Psoas muscle (tissue), 8 donors: ENCODE measurements around the gene LIX1L. TPM values are rescaled to one million over a fixed set of nuclear protein-coding genes. Genes with fewer than 3 reads are reported as not detected.
A peak's percentile ranks its signal among the peaks of the same experiment; 100 is the strongest.

Experiments
- ATAC-seq, 4 donors: fragments of 200-7000 bp; cut with Tn5 transposase; one replicate each; pipeline ENCODE4 v1.9.1; 2020; ENCODE audit warnings: moderate library complexity in 3 of 4, mild to moderate bottlenecking in 2 of 4
- DNase-seq, 2 donors: peaks; one replicate each; pipeline ENCODE4 v3.0.0-alpha.2; 2020
- H3K27ac ChIP-seq: fragments of 200-600 bp; one replicate; pipeline ENCODE4 v1.8.0; 2022
- H3K27me3 ChIP-seq, 3 donors: fragments of 200-600 bp in 1 of 3; one replicate each; pipeline versions ENCODE4 v1.6.1 to v1.8.0; 2013 to 2022; ENCODE audit warnings: low read length in 2 of 3, mild to moderate bottlenecking in 2 of 3, moderate library complexity in 1 of 3; ENCODE audit not compliant: insufficient read depth in 3 of 3
- H3K36me3 ChIP-seq, 2 donors: fragments of 200-600 bp in 1 of 2; one replicate each; pipeline versions ENCODE4 v1.6.1 to v1.8.0; 2013 to 2022; ENCODE audit warnings: low read depth in 1 of 2, mild to moderate bottlenecking in 1 of 2, moderate library complexity in 1 of 2; ENCODE audit not compliant: insufficient read depth in 1 of 2
- H3K4me1 ChIP-seq: fragments of 200-600 bp; one replicate; pipeline ENCODE4 v1.8.0; 2022
- H3K4me3 ChIP-seq: fragments of 200-600 bp; one replicate; pipeline ENCODE4 v1.8.0; 2022; ENCODE audit warnings: mild to moderate bottlenecking
- H3K9me3 ChIP-seq: fragments of 200-600 bp; one replicate; pipeline ENCODE4 v1.8.0; 2022
- CTCF ChIP-seq: fragments of 200-600 bp; IDR thresholded peaks from one replicate; pipeline ENCODE4 v1.8.0; 2022; ENCODE audit warnings: antibody characterized with exemption
- WGBS, 3 donors: extraction: QIAGEN DNeasy Blood & Tissue Kit; methylation state at CpG; one replicate each; pipeline versions ENCODE4 v1.1.6 to v1.1.7; 2013; 5-methylcytosine and 5-hydroxymethylcytosine counted together
- intact Hi-C, 2 donors: fragments of 100-400 bp; cut with DNase I; formaldehyde crosslinking; loops; one replicate each; pipeline versions ENCODE4 v1.11.0 to v1.14.2; 2022
- polyA plus RNA-seq, 3 donors: library from polyadenylated mRNA; stranded (reverse); fragments of 200-250 nt; gene quantifications; one replicate each; pipeline ENCODE4 v1.2.3, GENCODE V29; 2013
- total RNA-seq, 4 donors: library from RNA; stranded (reverse); fragmentation: NEBNext Ultra II Directional in 2 of 4; extraction: Animal tissue kit (Norgen Biotek cat#: 25700) in 2 of 4; gene quantifications; one replicate each; pipeline versions ENCODE4 v1.2.1 to v1.2.4, GENCODE V29; 2021 to 2023
- donor health status: healthy with polysubstance abuse.
- donor health status: DM: no; HTN: no; CAD: no; lungs with moderate emphysema.
- donor health status: Bipolar disorder and iron deficiency.
- donor health status: healthy.
- donor health status: DM: yes; HTN: yes; CAD: no.
- donor health status: DM: no; HTN: no; CAD: no.
- donor health status: DM: no; HTN: no; CAD: no.
- donor health status: DM: yes; HTN: yes; CAD: no.

The LIX1L gene
- total and polyA plus RNA-seq, 7 donors: 14.6 to 59.7 (median 28.1) TPM

DNA sequence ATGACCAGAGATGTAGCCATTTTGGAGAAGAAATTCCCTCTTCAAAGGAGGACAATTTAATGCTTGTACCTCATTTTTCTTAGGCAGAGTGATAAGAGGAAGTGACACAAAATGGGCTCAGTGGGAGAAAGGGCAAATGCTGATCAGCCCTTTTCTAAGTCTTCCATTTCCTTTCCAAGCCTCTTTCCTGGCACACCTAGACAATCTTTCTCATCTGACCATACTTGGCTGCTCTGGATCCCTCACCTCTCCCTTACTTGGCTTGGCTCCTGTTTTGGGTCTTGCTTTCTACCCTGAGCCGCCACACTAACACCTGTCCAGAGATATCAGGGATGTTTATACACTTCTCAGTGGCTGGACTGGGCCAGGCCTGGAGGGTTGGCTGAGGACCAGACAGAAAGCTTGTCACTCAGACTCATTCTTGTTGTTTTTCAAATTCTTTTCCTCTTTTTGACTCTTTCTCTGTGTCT lies 25.4 kb upstream of the LIX1L start:
- intact Hi-C loops: loop anchor here (2.0 kb wide), 2 partner anchors 14 to 22 kb away; partner anchors contain the start of gene TXNIP (in 1 of the 2)
- H3K4me1 ChIP-seq: peaks cover 82% of the 10 kb centered on the region
- DNase-seq (peak; percentile 63 to 86), ATAC-seq (peak; percentile 49 to 54 (median 53))
- H3K27ac ChIP-seq: peak overlapping the region; percentile 98
- no peaks in the 10 kb centered on the region for H3K36me3 ChIP-seq
- TF ChIP-seq CTCF: no peak
- 18 to 36% (median 27%) methylated on average over 1 of the region's 1 CpG for WGBS, 3 donors
- no peaks in the 10 kb centered on the region for H3K27me3 ChIP-seq
- no peaks in the 10 kb centered on the region for H3K9me3 ChIP-seq
- peak overlapping the region; percentile 49 for H3K4me3 ChIP-seq

- peaks cover 90% of the 10 kb centered on the region for H3K4me1 ChIP-seq
- H3K27ac ChIP-seq: peak overlapping the region; percentile 98
- WGBS, 3 donors: 18 to 30% (median 27%) methylated on average over 6 of the region's 6 CpGs
- H3K4me3 ChIP-seq: peak overlapping the region; percentile 49
- H3K27me3 ChIP-seq: no peaks in the 10 kb centered on the region
- intact Hi-C loops: loop anchor here (2.0 kb wide), 2 partner anchors 15 to 23 kb away; partner anchors contain the start of gene TXNIP (in 1 of the 2)
- ATAC-seq (peak in 1 of 4 donors; percentile 13), DNase-seq (peak in 1 of 2 donors; percentile 50)
- no peaks in the 10 kb centered on the region for H3K9me3 ChIP-seq
- TF ChIP-seq CTCF: no peak
- H3K36me3 ChIP-seq: no peaks in the 10 kb centered on the region
Observed at GRCh38 chr1:145982010-145982723, 24.4 kb upstream of the LIX1L start.

DNA sequence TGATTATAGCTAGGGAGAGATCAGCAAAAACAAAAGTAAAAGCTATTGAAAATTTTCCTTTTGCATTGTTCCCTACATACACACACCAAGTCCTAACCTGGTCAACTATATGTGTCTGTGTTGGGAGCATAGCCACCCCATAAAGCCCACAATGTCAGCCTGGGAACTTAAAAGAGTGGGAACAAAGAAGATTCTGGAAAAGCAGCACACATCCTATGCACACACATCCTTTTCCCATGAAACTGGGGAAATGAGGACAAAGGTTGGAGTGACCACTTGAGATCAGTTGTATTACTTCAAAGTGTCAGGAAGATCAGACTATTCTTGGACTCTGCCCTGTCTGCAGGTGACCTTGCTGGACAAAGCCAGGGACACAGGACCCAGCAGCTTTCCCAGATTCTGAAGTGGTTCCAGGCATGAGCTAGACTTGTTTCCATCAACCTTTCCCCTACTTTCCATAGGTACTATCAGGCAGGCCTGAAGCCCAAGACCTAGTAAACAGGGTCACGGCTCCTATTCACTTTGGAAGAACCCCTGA lies 22.7 kb upstream of the LIX1L start:
- intact Hi-C loops: no loop called here
- Histone ChIP-seq H3K36me3 (peaks cover 0 to 2% of the 10 kb centered on the region in 2 donors), H3K4me1 (peaks cover 77% of the 10 kb centered on the region), H3K27me3 (no peaks in the 10 kb centered on the region), H3K4me3 (peak overlapping the region; percentile 47), H3K9me3 (no peaks in the 10 kb centered on the region), H3K27ac (peak overlapping the region; percentile 98)
- WGBS, 3 donors: 17 to 45% (median 19%) methylated on average over 1 of the region's 1 CpG
- DNase-seq (no peak), ATAC-seq (peak; percentile 12 to 40 (median 20))
- TF ChIP-seq CTCF: no peak

GRCh38 chr1:145979746-145980456 lies 22.1 kb upstream of the LIX1L start:
- peak; percentile 65 to 78 for DNase-seq

More at GRCh38 chr1:145979746-145980456, 22.1 kb upstream of the LIX1L start:
- TF ChIP-seq CTCF: no peak
- H3K27me3 ChIP-seq: no peaks in the 10 kb centered on the region
- peaks cover 0 to 8% of the 10 kb centered on the region in 2 donors for H3K36me3 ChIP-seq
- H3K4me1 ChIP-seq: peaks cover 71% of the 10 kb centered on the region
- WGBS, 3 donors: 13 to 27% (median 15%) methylated on average over 7 of the region's 7 CpGs
- ATAC-seq: peak; percentile 18 to 51 (median 46)
- peak overlapping the region; percentile 98 for H3K27ac ChIP-seq
- H3K4me3 ChIP-seq: peak overlapping the region; percentile 47
- intact Hi-C loops: loop anchor here in 1 of 2 donors (2.0 kb wide), 1 partner anchor 19 kb away; no protein-coding TSS in a partner anchor
- H3K9me3 ChIP-seq: no peaks in the 10 kb centered on the region
